VCaP (cell line): ENCODE data around the gene MGLL.

Source experiments
- H3K27ac ChIP-seq: fragments of 450-650 bp; 2 replicates; pipeline ENCODE4 v1.5.1; 2017
- TF ChIP-seq, protein P1 (sequence below): fragments of 450-650 bp; conservative IDR thresholded peaks from 2 replicates; pipeline ENCODE4 v1.5.1; 2017; ENCODE audit warnings: mild to moderate bottlenecking, moderate library complexity

The MGLL gene

DNA sequence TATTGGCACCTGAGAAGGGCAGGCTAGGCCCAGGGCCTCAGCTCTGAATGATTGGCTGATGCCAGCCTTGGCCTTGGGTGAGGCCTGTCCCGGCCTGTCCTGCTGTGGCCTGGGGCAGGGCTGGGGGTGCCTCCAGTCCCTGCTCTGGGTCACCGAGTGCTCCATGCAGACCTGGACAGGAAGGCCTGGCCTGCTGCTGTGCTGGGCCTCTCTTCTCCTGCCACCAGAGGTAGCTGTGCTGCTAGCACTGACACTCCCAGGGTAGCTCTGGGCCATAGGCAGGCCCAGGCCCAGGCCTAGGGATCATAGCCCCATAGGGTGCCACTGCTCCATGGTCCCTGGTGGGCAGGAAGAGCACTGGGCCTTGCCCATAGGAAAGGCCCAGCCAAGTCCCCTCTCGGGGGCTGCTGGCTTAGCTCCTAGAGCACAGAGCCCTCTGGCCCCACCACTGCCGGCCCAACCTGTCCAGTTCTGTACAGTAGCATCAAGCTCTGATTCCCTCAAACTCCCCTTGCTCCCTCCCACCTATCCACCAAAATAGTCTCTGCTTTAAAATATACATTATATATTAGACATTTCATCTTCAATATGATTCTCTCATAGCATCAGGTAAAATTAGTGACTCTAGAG, 131.4 kb downstream of the MGLL start:
- TF ChIP-seq, protein P1, sequence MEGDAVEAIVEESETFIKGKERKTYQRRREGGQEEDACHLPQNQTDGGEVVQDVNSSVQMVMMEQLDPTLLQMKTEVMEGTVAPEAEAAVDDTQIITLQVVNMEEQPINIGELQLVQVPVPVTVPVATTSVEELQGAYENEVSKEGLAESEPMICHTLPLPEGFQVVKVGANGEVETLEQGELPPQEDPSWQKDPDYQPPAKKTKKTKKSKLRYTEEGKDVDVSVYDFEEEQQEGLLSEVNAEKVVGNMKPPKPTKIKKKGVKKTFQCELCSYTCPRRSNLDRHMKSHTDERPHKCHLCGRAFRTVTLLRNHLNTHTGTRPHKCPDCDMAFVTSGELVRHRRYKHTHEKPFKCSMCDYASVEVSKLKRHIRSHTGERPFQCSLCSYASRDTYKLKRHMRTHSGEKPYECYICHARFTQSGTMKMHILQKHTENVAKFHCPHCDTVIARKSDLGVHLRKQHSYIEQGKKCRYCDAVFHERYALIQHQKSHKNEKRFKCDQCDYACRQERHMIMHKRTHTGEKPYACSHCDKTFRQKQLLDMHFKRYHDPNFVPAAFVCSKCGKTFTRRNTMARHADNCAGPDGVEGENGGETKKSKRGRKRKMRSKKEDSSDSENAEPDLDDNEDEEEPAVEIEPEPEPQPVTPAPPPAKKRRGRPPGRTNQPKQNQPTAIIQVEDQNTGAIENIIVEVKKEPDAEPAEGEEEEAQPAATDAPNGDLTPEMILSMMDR, result peak; percentile 76
- H3K27ac ChIP-seq, result peak overlapping the region; percentile 15; the same call in 1 of the 2 replicates

DNA sequence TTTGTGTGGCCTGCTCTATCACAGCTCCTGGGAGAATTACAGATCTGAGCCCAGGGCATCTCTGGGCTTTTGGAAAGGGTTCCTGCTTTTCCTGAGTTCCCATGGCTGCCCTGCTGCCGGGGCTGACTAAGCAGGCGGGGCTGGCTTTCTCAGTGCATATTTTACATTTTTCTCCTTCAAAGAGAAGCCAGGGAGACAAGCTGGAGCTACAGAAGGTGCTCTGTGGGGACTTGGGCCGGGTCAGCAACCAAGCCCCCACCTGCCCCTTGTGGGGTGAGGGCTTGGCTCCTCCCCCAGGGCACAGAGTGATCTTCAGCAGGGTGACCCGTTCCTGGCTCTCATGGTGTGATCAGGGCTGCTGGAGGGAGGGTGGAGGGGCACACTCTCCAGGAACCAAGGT, 132.2 kb downstream of the MGLL start:
- TF ChIP-seq, protein P1, result no peak
- H3K27ac ChIP-seq, result no peak overlapping the region

DNA sequence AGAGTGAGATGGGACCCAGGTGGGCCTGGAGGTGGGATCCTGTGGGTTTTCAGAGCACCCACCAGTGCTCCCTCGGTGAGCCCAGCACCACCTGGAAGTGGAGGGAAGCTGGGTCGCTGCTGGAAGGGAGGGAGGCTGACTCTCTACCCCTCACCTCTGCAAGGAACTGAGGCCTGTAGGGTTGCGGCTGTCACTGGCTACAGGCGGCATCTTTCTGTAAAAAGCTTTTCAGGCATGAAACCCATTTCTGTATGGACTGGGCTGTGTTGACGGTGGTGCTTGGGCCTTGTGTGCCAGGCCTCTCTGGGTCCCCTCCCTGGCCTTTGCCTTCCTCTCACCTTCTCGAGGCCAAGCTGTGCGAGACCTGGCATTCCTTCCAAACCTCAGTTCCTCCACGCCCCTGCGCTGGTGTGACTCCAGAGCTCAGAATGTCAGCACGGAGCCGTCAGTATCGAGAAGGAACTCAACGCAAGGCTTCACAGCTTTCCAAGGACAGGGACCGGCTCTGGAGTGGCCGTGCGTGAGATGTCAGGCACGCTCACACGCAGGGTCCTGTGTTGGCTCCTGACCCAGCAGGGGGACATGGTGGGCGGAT, 133.0 kb downstream of the MGLL start:
- TF ChIP-seq, protein P1, result no peak
- no peak overlapping the region for H3K27ac ChIP-seq

DNA sequence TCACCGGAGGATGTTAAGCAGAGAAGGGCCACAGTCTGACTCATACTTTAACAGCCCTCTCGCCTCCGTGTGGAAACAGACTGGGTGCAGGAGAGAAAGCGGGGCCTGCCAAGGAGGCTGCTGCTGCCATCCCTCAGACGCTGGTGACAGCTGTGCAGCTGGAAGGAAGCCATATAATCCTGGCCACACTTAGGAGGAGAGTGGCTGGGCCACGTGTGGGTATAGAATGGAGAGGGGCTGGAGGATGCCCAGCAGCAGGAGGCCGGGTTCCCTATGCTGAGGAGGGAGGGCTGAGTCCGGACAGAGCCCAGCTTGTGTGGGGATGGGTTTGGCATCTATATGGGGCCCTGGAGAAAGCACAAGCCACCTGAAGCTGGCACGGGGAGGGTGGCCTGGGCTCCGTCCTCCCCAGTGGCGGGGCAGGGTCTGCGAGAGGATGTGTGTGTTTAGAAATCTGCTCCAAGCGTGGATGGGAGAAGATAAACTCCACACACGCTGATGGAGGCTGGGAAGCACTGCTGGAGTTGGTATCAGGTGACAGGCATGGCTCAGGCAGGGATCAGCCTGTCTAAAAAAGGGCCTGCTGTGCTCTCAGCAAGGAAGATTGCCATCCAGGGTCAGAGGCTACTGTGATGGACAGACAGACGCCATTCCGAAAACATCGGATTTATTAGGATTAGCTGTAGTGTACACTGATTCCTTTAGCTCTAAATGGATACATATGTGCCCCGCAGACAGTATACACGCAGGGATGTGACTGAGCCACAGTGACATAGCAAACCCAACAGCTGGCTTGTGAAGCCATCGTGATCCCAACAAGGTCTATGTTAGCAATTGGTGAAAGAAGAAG, 133.7 kb downstream of the MGLL start:
- no peak overlapping the region for H3K27ac ChIP-seq
- TF ChIP-seq, protein P1, result no peak

DNA sequence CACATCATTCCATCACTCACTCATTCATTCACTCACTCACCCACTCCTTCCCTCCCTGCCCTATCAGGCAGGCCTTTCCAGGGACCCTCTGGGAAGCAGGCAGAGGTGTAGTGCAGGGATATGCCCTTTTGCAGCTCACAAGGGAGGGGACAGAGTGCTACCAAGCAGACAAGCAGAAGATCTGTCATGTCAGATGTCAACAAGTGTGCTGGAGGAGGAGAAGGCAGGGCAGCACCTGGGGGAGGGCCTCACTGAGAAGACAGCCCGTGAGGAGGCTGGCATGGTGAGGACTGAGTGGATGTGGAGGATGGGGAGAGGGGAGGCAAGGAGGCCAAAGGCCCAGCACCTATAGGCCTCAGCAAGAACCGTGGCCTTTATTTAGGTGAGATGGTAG, 134.3 kb downstream of the MGLL start:
- TF ChIP-seq, protein P1, result no peak
- H3K27ac ChIP-seq, result no peak overlapping the region

DNA sequence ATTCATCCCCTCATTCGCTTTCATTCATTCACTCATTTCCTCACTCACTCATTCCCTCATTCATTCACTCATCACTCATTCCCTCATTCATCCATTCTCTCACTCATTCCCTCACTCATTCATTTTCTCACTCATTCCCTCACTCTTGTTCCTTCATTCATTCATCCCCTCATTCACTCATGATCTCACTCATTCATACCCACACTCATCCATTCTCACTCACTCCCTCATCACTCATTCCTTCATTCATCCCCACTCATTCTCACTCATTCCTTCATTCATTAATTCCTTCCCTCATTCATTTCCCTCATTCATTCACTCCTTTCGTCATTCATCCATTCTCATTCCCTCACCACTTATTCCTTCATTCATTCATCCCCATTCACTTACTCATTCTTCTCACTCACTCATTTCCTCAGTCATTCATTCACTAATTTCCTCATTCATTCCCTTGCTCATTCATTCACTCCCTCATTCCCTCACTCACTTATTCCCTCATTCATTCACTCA, 135.0 kb downstream of the MGLL start:
- H3K27ac ChIP-seq, result no peak overlapping the region
- TF ChIP-seq, protein P1, result no peak

DNA sequence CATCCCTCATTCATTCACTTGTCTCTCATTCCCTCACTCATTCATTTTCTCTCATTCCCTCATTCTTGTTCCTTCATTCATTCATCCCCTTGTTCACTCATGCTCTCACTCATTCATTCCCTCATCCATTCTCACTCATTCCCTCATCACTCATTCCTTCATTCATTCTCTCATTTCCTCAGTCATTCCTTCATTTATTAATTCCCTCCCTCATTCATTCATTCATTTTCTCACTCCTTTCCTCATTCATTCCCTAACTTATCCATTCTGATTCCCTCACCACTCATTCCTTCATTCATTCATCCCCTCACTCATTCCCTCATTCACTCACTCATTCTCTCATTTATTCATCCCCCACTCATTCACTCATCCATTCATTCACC, 135.8 kb downstream of the MGLL start:
- TF ChIP-seq, protein P1, result no peak
- no peak overlapping the region for H3K27ac ChIP-seq
